Stimulated activated CD8-positive, alpha-beta memory T cell treated with anti-CD3 and anti-CD28 coated beads, Interleukin-2, amount 100 ng/mL, for 1 hour (primary cell): Measurements from ENCODE around the gene RGS7BP.

ENCODE experiments used
- DNase-seq, 2 donors: peaks; one replicate each; pipeline ENCODE4 v3.0.0-alpha.2; 2020; ENCODE audit warnings: low read depth in 2 of 2

The RGS7BP gene

GRCh38 chr5:64505769-64506566, at the start of gene RGS7BP:
Gene RGS7BP, plus strand, starts transcription at chr5:64506015. Its CDS starts 610 bp downstream, at chr5:64506625.
- DNase-seq, result no peak

- DNase-seq, result no peak
Measured at GRCh38 chr5:64457846-64458245, 48.0 kb upstream of the RGS7BP start.

GRCh38 chr5:64458948-64459347, 46.9 kb upstream of the RGS7BP start:
- no peak for DNase-seq

GRCh38 chr5:64462391-64462790, 43.4 kb upstream of the RGS7BP start:
- DNase-seq, result no peak

- DNase-seq, result no peak
Measured at GRCh38 chr5:64486163-64486562, 19.7 kb upstream of the RGS7BP start.

GRCh38 chr5:64487283-64487682, 18.5 kb upstream of the RGS7BP start:
- no peak for DNase-seq

- DNase-seq, result no peak
Measured at GRCh38 chr5:64489857-64490256, 16.0 kb upstream of the RGS7BP start.

- no peak for DNase-seq
Measured at GRCh38 chr5:64497386-64497785, 8.4 kb upstream of the RGS7BP start.

- no peak for DNase-seq
Measured at GRCh38 chr5:64502196-64502595, 3.6 kb upstream of the RGS7BP start.

GRCh38 chr5:64506567-64507263, 900 bp downstream of the RGS7BP start:
- no peak for DNase-seq

GRCh38 chr5:64507264-64507605, 1.4 kb downstream of the RGS7BP start:
- no peak for DNase-seq

- no peak for DNase-seq
Measured at GRCh38 chr5:64509828-64510227, 4.0 kb downstream of the RGS7BP start.

GRCh38 chr5:64513492-64513891, 7.7 kb downstream of the RGS7BP start:
- no peak for DNase-seq

- no peak for DNase-seq
Measured at GRCh38 chr5:64514612-64515011, 8.8 kb downstream of the RGS7BP start.

- DNase-seq, result no peak
Measured at GRCh38 chr5:64516216-64516615, 10.4 kb downstream of the RGS7BP start.

GRCh38 chr5:64518793-64519192, 13.0 kb downstream of the RGS7BP start:
- DNase-seq, result no peak

- no peak for DNase-seq
Measured at GRCh38 chr5:64519263-64519662, 13.4 kb downstream of the RGS7BP start.

GRCh38 chr5:64526734-64527439, 21.1 kb downstream of the RGS7BP start:
- no peak for DNase-seq

- DNase-seq, result no peak
Measured at GRCh38 chr5:64530076-64530475, 24.3 kb downstream of the RGS7BP start.

- no peak for DNase-seq
Measured at GRCh38 chr5:64532212-64532611, 26.4 kb downstream of the RGS7BP start.

- DNase-seq, result no peak
Measured at GRCh38 chr5:64532657-64533056, 26.8 kb downstream of the RGS7BP start.

GRCh38 chr5:64534033-64534432, 28.2 kb downstream of the RGS7BP start:
- no peak for DNase-seq

GRCh38 chr5:64557911-64558310, 52.1 kb downstream of the RGS7BP start:
- DNase-seq, result no peak
